Endothelial cell of umbilical vein (primary cell): ENCODE results near the gene RNF217. TPM values are rescaled to one million over a fixed set of nuclear protein-coding genes. Genes with fewer than 3 reads are reported as not detected.

Source experiments
- BruUV-seq: library from RNA; stranded (reverse); fragments of 400-500 nt; replicated peaks from 2 replicates; lab custom pipeline; 2021; lab: Mats Ljungman, UMichigan
- CTCF ChIA-PET: fragments of 300-600, 350-600 bp; sonication (Branson Sonifier 250); formaldehyde crosslinking; loops from one replicate; lab custom pipeline; 2021; ENCODE audit warnings: antibody characterized with exemption, inconsistent platforms; lab: Charles Lee
- POLR2A ChIA-PET: fragments of 300-600, 350-600 bp; sonication (Branson Sonifier 250); formaldehyde crosslinking; loops from one replicate; lab custom pipeline; 2021; ENCODE audit warnings: antibody characterized with exemption, inconsistent platforms; lab: Charles Lee
- DNase-seq: peaks from one replicate; pipeline ENCODE4 v3.0.0-alpha.2; 2011; ENCODE audit warnings: low read depth, low spot score
- FAIRE-seq: peaks from 2 replicates; lab custom pipeline; 2011; peaks lifted over from hg19 to GRCh38; lab: Jason Lieb, UNC
- H2AFZ ChIP-seq: 2 replicates; pipeline ENCODE4 v1.6.0; 2012; ENCODE audit warnings: low read depth, low read length, control low read depth, inconsistent platforms
- H3K27ac ChIP-seq: 2 replicates; pipeline ENCODE4 v1.5.1; 2011; ENCODE audit warnings: low read depth, mild to moderate bottlenecking, control low read depth, low read length, moderate library complexity; ENCODE audit not compliant: insufficient read depth
- H3K27me3 ChIP-seq, 2 experiments: 2 replicates each; pipeline versions ENCODE4 v1.6.0 to v1.6.1; 2011; ENCODE audit warnings: low read length in 2 of 2, mixed read lengths in 1 of 2; ENCODE audit not compliant: control insufficient read depth in 2 of 2, insufficient read depth in 2 of 2
- H3K36me3 ChIP-seq, 2 experiments: 2 replicates in 1 of 2; 3 replicates in 1 of 2; pipeline ENCODE4 v1.5.1; 2011; ENCODE audit warnings: low read length in 2 of 2, mild to moderate bottlenecking in 1 of 2, moderate library complexity in 1 of 2; ENCODE audit not compliant: control insufficient read depth in 2 of 2, insufficient read depth in 2 of 2; ENCODE audit errors: extremely low read depth in 1 of 2
- H3K4me1 ChIP-seq: 3 replicates; pipeline ENCODE4 v1.5.1; 2011; ENCODE audit warnings: mild to moderate bottlenecking, low read length; ENCODE audit not compliant: control insufficient read depth, insufficient read depth; ENCODE audit errors: extremely low read depth
- H3K4me2 ChIP-seq: 2 replicates; pipeline ENCODE4 v1.6.1; 2011; ENCODE audit warnings: low read length, control low read depth, mixed read lengths; ENCODE audit not compliant: insufficient read depth
- H3K4me3 ChIP-seq, 3 experiments: fragments of 200-600 bp in 1 of 3; sonication (generic), shearing (Covaris generic) in 1 of 3; replicated peaks in 1 of 3; 2 replicates each; pipeline ENCODE4 v1.5.1; 2011 to 2016; ENCODE audit warnings: control low read depth in 3 of 3, low read length in 3 of 3, mild to moderate bottlenecking in 2 of 3, inconsistent platforms in 1 of 3, low read depth in 1 of 3, moderate library complexity in 1 of 3; ENCODE audit not compliant: insufficient read depth in 1 of 3
- H3K79me2 ChIP-seq: 2 replicates; pipeline ENCODE4 v1.6.0; 2012; ENCODE audit warnings: low read length, inconsistent platforms; ENCODE audit not compliant: control insufficient read depth, insufficient read depth
- H3K9ac ChIP-seq: replicated peaks from 2 replicates; pipeline ENCODE3; 2011; ENCODE audit warnings: low read length, control low read depth; ENCODE audit not compliant: insufficient read depth; ENCODE audit errors: extremely low read depth
- H3K9me1 ChIP-seq: replicated peaks from 3 replicates; pipeline ENCODE4 v1.6.0; 2011; ENCODE audit warnings: mild to moderate bottlenecking, low read length; ENCODE audit not compliant: control insufficient read depth, insufficient read depth; ENCODE audit errors: extremely low read depth
- H3K9me3 ChIP-seq: replicated peaks from 2 replicates; pipeline ENCODE4 v1.5.1; 2012; ENCODE audit warnings: low read length, inconsistent platforms; ENCODE audit not compliant: control insufficient read depth, insufficient read depth
- H4K20me1 ChIP-seq: replicated peaks from 2 replicates; pipeline ENCODE3; 2011; ENCODE audit warnings: mild to moderate bottlenecking, low read length; ENCODE audit not compliant: control insufficient read depth, insufficient read depth; ENCODE audit errors: extremely low read depth
- CTCF ChIP-seq, 2 donors: IDR thresholded peaks; 1 replicate in 1 of 2; 2 replicates in 1 of 2; pipeline ENCODE4 v1.5.1; 2011; ENCODE audit warnings: low read length in 2 of 2, mild to moderate bottlenecking in 2 of 2, moderate library complexity in 2 of 2, control low read depth in 1 of 2, inconsistent platforms in 1 of 2, low read depth in 1 of 2; ENCODE audit not compliant: insufficient read depth in 1 of 2; ENCODE audit errors: extremely low read depth in 1 of 2
- FOS ChIP-seq: IDR thresholded peaks from 2 replicates; pipeline ENCODE4 v1.6.1; 2011; ENCODE audit warnings: mild to moderate bottlenecking, low read length, moderate library complexity, borderline replicate concordance; ENCODE audit not compliant: insufficient read depth
- GATA2 ChIP-seq: IDR thresholded peaks from 2 replicates; pipeline ENCODE4 v1.7.0; 2011; ENCODE audit warnings: low read depth, mild to moderate bottlenecking, moderate library complexity, mixed read lengths, low read length; ENCODE audit not compliant: insufficient read length, insufficient read depth
- JUN ChIP-seq: IDR thresholded peaks from 2 replicates; pipeline ENCODE4 v1.6.1; 2011; ENCODE audit warnings: borderline replicate concordance, low read depth; ENCODE audit not compliant: insufficient read length, insufficient read depth
- MAX ChIP-seq: IDR thresholded peaks from 2 replicates; pipeline ENCODE4 v1.6.1; 2011; ENCODE audit not compliant: insufficient read depth, insufficient read length
- MYC ChIP-seq: IDR thresholded peaks from one replicate; pipeline ENCODE4 v1.6.1; 2011; ENCODE audit warnings: mild to moderate bottlenecking, low read depth, low read length
- POLR2A ChIP-seq: IDR thresholded peaks from 2 replicates; pipeline ENCODE4 v1.6.1; 2012; ENCODE audit warnings: low read depth, mild to moderate bottlenecking, control low read depth, low read length
- POLR2AphosphoS5 ChIP-seq: IDR thresholded peaks from 2 replicates; pipeline ENCODE4 v1.6.1; 2012; ENCODE audit warnings: low read depth, mild to moderate bottlenecking, control low read depth, low read length, moderate library complexity; ENCODE audit not compliant: insufficient read depth
- dilution Hi-C: fragments of 300-500 bp; cut with MboI; formaldehyde crosslinking; loops from one replicate; pipeline ENCODE4 v1.15.0; 2019; ENCODE audit warnings: low sequenced_read_pairs; ENCODE audit not compliant: extremely low pct_ligation_motif_present
- intact Hi-C: fragments of 100-400 bp; cut with micrococcal nuclease; formaldehyde crosslinking; loops from one replicate; pipeline ENCODE4 v1.10.0; 2022
- polyA plus RNA-seq, 4 experiments: library from polyadenylated mRNA; depleted of rRNA in 3 of 4; stranded (reverse) in 3 of 4; unstranded in 1 of 4; fragments of >200 nt; gene quantifications; 2 replicates each; pipeline versions ENCODE4 v1.2.1 to v1.2.3, GENCODE V29; 2011 to 2012; ENCODE audit warnings: missing spikeins in 1 of 4
- total RNA-seq: library from RNA; stranded (reverse); gene quantifications from 2 replicates; pipeline ENCODE4 v1.2.3, GENCODE V29; 2021

The RNF217 gene
- total and polyA plus RNA-seq, 2 donors (not counting 3 experiments of a cell fraction or from before 2014, with no cell fraction given) = 8.8 to 32.5 TPM

GRCh38 chr6:125054331-125054730 lies 92.1 kb downstream of the RNF217 start:
- TF ChIP-seq GATA2 (no peak), MYC (no peak), POLR2A (no peak), JUN (no peak), CTCF (IDR thresholded peaks at IDR 0.05; ENCODE audit: extremely low read depth in 1 of 2, insufficient read depth in 1 of 2, low read depth in 1 of 2, low read length in 2 of 2) (no peak), FOS (no peak), MAX (no peak), POLR2AphosphoS5 (no peak)
- FAIRE-seq = no peak
- no TSS peak for BruUV-seq
- Histone ChIP-seq H3K79me2 (no peaks in the 10 kb centered on the region), H3K36me3 (peaks cover 0 to under 1% of the 10 kb centered on the region in 2 experiments), H3K4me3 (no peak overlapping the region), H3K4me1 (no peaks in the 10 kb centered on the region), H3K9me3 (no peaks in the 10 kb centered on the region), H3K27me3 (no peaks in the 10 kb centered on the region), H4K20me1 (no peaks in the 10 kb centered on the region), H3K4me2 (no peak overlapping the region), H3K27ac (no peak overlapping the region), H2AFZ (no peak overlapping the region), H3K9me1 (no peaks in the 10 kb centered on the region), H3K9ac (no peak overlapping the region)
- POLR2A ChIA-PET = no interaction called here
- DNase-seq = no peak
- CTCF ChIA-PET = no interaction called here
- intact Hi-C loops (no loop called here), dilution Hi-C loops (no loop called here)
